Stimulated activated naive B cell treated with anti-CD40 and anti-IgM and Interleukin-4, amounts not matched to agents 10 μg/mL and 1 μg/mL and 100 μg/mL, for 72 hours (primary cell): ENCODE results near the gene GPR173.

Experiments
- ATAC-seq, 2 donors: fragments of 150-1000 bp; cut with Tn5 transposase; replicated peaks; 2 replicates each; pipeline ENCODE4 v1.10.0; 2021; ENCODE audit warnings: moderate library complexity in 1 of 2
- DNase-seq: peaks from one replicate; pipeline ENCODE4 v3.0.0; 2021
- H3K27ac Mint-ChIP-seq: one replicate; pipeline ENCODE4 v1.8.0; 2022; ENCODE audit warnings: mild to moderate bottlenecking, mixed read lengths
- H3K27me3 Mint-ChIP-seq, 2 donors: one replicate each; pipeline ENCODE4 v1.8.0; 2022; ENCODE audit warnings: mixed read lengths in 2 of 2
- H3K36me3 Mint-ChIP-seq, 2 donors: one replicate each; pipeline ENCODE4 v1.8.0; 2022; ENCODE audit warnings: mixed read lengths in 2 of 2, mild to moderate bottlenecking in 1 of 2
- H3K4me1 Mint-ChIP-seq, 2 donors: one replicate each; pipeline ENCODE4 v1.8.0; 2022; ENCODE audit warnings: mixed read lengths in 2 of 2, mild to moderate bottlenecking in 1 of 2
- H3K4me3 Mint-ChIP-seq, 2 donors: one replicate each; pipeline ENCODE4 v1.8.0; 2022; ENCODE audit warnings: mild to moderate bottlenecking in 2 of 2, mixed read lengths in 2 of 2, moderate library complexity in 1 of 2
- H3K9me3 Mint-ChIP-seq, 2 donors: one replicate each; pipeline ENCODE4 v1.8.0; 2022; ENCODE audit warnings: mixed read lengths in 2 of 2, mild to moderate bottlenecking in 1 of 2

GPR173 gene

DNA sequence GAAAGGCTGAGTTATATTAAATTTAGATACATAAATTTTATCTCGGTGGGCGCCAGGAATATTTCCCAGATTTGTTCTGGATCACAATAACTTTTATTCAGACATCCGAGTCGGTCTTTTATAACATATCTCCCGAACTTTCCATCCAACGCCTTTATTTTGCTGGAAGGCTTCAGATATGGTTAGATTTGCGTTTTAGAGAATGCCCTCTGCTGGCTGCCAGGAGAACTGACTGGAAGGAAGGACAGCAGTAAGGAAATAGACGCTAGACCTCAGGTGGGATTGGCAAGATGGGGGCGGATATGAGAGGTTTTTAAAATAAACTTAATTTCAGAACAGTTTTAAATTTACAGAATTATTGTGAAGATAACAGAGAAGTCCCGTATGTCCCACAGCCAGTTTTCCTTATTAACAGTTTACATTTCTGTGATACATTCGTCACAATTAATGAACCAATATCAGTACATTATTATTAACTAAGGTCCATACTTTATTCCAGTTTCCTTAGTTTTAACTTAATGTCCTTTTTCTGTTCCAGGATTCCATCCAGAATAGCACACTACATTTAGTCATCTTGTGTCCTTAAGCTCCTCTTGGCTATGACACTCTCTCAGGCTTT lies 40.7 kb downstream of the GPR173 start:
- DNase-seq (no peak), ATAC-seq (no peak)

GRCh38 chrX:53089925-53090324 lies 41.3 kb downstream of the GPR173 start:
- Mint-ChIP-seq H3K27ac (no peak overlapping the region), H3K36me3 (peaks cover 15 to 17% of the 10 kb centered on the region in 2 donors), H3K9me3 (no peaks in the 10 kb centered on the region), H3K4me1 (peaks cover 20 to 41% of the 10 kb centered on the region in 2 donors), H3K27me3 (peaks cover 0 to 10% of the 10 kb centered on the region in 2 donors), H3K4me3 (no peak overlapping the region)
- DNase-seq, result no peak
- ATAC-seq, result no peak

More for the DNA sequence above, 40.7 kb downstream of the GPR173 start:
- Mint-ChIP-seq H3K27ac (no peak overlapping the region), H3K36me3 (peaks cover 20% of the 10 kb centered on the region in 2 donors), H3K4me3 (peak overlapping the region in 1 of 2 donors; percentile 96), H3K9me3 (no peaks in the 10 kb centered on the region), H3K27me3 (peaks cover 0 to 10% of the 10 kb centered on the region in 2 donors), H3K4me1 (peaks cover 19 to 42% of the 10 kb centered on the region in 2 donors)

- no peak overlapping the region for H3K27ac Mint-ChIP-seq
Measured at GRCh38 chrX:53091354-53091753, 42.8 kb downstream of the GPR173 start.

GRCh38 chrX:53093177-53093655 lies 44.6 kb downstream of the GPR173 start:
- DNase-seq (peak; percentile 50), ATAC-seq (peak; percentile 69 to 70)
- H3K27ac Mint-ChIP-seq, result peak overlapping the region; percentile 93
- H3K27me3 Mint-ChIP-seq, result no peaks in the 10 kb centered on the region
- H3K9me3 Mint-ChIP-seq, result no peaks in the 10 kb centered on the region
- H3K36me3 Mint-ChIP-seq, result peaks cover 3 to 5% of the 10 kb centered on the region in 2 donors
- peak overlapping the region; percentile 88 to 92 for H3K4me3 Mint-ChIP-seq
- peaks cover 9 to 21% of the 10 kb centered on the region in 2 donors for H3K4me1 Mint-ChIP-seq

More at GRCh38 chrX:53091354-53091753, 42.8 kb downstream of the GPR173 start:
- no peak for DNase-seq
- H3K4me3 Mint-ChIP-seq, result no peak overlapping the region
- peaks cover 0 to under 1% of the 10 kb centered on the region in 2 donors for H3K27me3 Mint-ChIP-seq
- peaks cover 7 to 9% of the 10 kb centered on the region in 2 donors for H3K36me3 Mint-ChIP-seq
- peaks cover 17 to 31% of the 10 kb centered on the region in 2 donors for H3K4me1 Mint-ChIP-seq
- no peak for ATAC-seq
- no peaks in the 10 kb centered on the region for H3K9me3 Mint-ChIP-seq

- Mint-ChIP-seq H3K36me3 (no peaks in the 10 kb centered on the region), H3K4me1 (peaks cover 2 to 13% of the 10 kb centered on the region in 2 donors), H3K4me3 (peak within 1 kb of the TSS; percentile 88 to 92), H3K9me3 (no peaks in the 10 kb centered on the region), H3K27me3 (no peaks in the 10 kb centered on the region), H3K27ac (peak within 1 kb of the TSS; percentile 93)
- DNase-seq, result peak; percentile 78
- peak; percentile 86 to 87 for ATAC-seq
Measured at GRCh38 chrX:53093748-53094581, 45.4 kb downstream of the GPR173 start, which contains the start of gene KANTR. Gene KANTR, plus strand, starts transcription at chrX:53094142. Its CDS starts 30,131 bp downstream, at chrX:53124273.

DNA sequence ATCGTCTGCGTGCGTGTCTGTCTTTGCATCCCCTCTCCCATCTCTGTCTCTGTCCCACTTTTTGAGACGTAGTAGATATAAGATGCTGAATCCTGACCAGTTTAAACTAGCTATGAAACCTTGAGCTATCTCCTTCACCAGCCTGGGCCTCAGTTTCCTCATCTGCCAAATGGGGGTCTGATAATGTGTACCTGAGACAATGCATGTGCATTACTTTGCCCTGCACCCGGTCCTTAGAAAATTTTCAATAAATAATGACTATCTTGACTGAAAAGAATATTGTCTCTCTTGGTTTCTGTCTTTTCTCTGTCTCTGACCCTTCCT lies 46.0 kb downstream of the GPR173 start:
- H3K27me3 Mint-ChIP-seq, result no peaks in the 10 kb centered on the region
- DNase-seq, result no peak
- peaks cover 3% of the 10 kb centered on the region in 2 donors for H3K36me3 Mint-ChIP-seq
- peak overlapping the region; percentile 88 to 92 for H3K4me3 Mint-ChIP-seq
- ATAC-seq, result no peak
- no peaks in the 10 kb centered on the region for H3K9me3 Mint-ChIP-seq
- peaks cover 2 to 13% of the 10 kb centered on the region in 2 donors for H3K4me1 Mint-ChIP-seq
- H3K27ac Mint-ChIP-seq, result peak overlapping the region; percentile 76

DNA sequence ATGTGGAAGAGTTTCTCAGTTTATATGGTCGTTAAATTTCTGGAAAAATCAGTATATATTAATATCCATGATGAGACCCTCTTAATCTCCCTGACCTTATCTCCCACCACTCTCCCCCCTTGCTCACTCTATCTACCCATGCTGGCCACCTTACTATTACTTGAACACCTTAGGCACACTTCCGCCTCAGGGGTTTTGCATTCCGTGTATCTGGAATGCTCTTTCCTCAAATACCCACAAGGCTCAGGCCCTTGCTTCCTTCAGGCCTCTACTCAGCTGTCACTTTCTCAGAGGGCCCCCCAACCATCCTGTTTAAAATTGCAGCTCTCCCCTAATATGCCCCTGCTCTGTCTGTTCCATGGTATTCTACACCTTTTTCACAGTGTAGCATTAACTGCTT lies 47.2 kb downstream of the GPR173 start:
- no peaks in the 10 kb centered on the region for H3K27me3 Mint-ChIP-seq
- peaks cover 2 to 13% of the 10 kb centered on the region in 2 donors for H3K4me1 Mint-ChIP-seq
- no peak overlapping the region for H3K27ac Mint-ChIP-seq
- no peak for DNase-seq
- H3K9me3 Mint-ChIP-seq, result no peaks in the 10 kb centered on the region
- H3K4me3 Mint-ChIP-seq, result no peak overlapping the region
- peaks cover 3 to 4% of the 10 kb centered on the region in 2 donors for H3K36me3 Mint-ChIP-seq
- no peak for ATAC-seq

GRCh38 chrX:53114864-53115549 lies 66.4 kb downstream of the GPR173 start:
- DNase-seq (no peak), ATAC-seq (no peak)
- Mint-ChIP-seq H3K36me3 (peaks cover 6 to 8% of the 10 kb centered on the region in 2 donors), H3K27ac (no peak overlapping the region), H3K27me3 (no peaks in the 10 kb centered on the region), H3K4me3 (no peak overlapping the region), H3K9me3 (no peaks in the 10 kb centered on the region), H3K4me1 (peaks cover 7 to 15% of the 10 kb centered on the region in 2 donors)

- Mint-ChIP-seq H3K4me1 (peaks cover 7 to 15% of the 10 kb centered on the region in 2 donors), H3K27me3 (no peaks in the 10 kb centered on the region), H3K36me3 (peaks cover 4 to 5% of the 10 kb centered on the region in 2 donors), H3K27ac (peak overlapping the region; percentile 11), H3K4me3 (no peak overlapping the region), H3K9me3 (no peaks in the 10 kb centered on the region)
- DNase-seq (no peak), ATAC-seq (no peak)
Measured at GRCh38 chrX:53115550-53115874, 66.9 kb downstream of the GPR173 start.

GRCh38 chrX:53116101-53116500 lies 67.5 kb downstream of the GPR173 start:
- Mint-ChIP-seq H3K4me3 (no peak overlapping the region), H3K27ac (no peak overlapping the region), H3K36me3 (peaks cover 4% of the 10 kb centered on the region in 2 donors), H3K4me1 (peaks cover 7 to 15% of the 10 kb centered on the region in 2 donors), H3K9me3 (no peaks in the 10 kb centered on the region), H3K27me3 (no peaks in the 10 kb centered on the region)
- ATAC-seq (no peak), DNase-seq (no peak)

GRCh38 chrX:53122013-53122412 lies 73.4 kb downstream of the GPR173 start:
- Mint-ChIP-seq H3K27ac (no peak overlapping the region), H3K9me3 (peaks cover 6 to 11% of the 10 kb centered on the region in 2 donors), H3K4me3 (no peak overlapping the region), H3K36me3 (peaks cover 8 to 11% of the 10 kb centered on the region in 2 donors), H3K4me1 (no peaks in the 10 kb centered on the region), H3K27me3 (no peaks in the 10 kb centered on the region)
- DNase-seq, result no peak
- no peak for ATAC-seq

DNA sequence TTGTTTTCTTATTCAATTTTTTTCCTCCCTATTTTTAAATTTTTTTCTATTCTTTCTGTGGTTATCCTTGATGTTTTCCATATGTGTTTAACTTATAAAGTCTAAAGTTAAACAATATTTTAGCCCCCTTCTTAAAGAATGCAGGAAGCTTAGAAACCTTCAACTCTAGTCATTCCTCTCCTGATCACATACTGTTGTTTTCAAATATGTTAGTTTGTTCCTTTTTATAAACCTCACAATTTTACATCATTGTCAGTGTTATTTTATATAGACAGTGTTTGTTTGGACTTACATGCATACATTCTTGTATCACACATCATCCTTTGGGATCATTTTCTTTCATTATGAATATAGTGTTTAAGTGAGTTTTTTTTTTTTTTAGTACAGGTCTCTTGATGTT lies 76.9 kb downstream of the GPR173 start:
- Mint-ChIP-seq H3K9me3 (peaks cover 6 to 11% of the 10 kb centered on the region in 2 donors), H3K27me3 (no peaks in the 10 kb centered on the region), H3K4me1 (no peaks in the 10 kb centered on the region), H3K4me3 (no peak overlapping the region), H3K27ac (no peak overlapping the region), H3K36me3 (peaks cover 8 to 12% of the 10 kb centered on the region in 2 donors)
- DNase-seq (no peak), ATAC-seq (no peak)

- Mint-ChIP-seq H3K36me3 (peaks cover 10 to 14% of the 10 kb centered on the region in 2 donors), H3K4me3 (no peak overlapping the region), H3K4me1 (no peaks in the 10 kb centered on the region), H3K27me3 (no peaks in the 10 kb centered on the region), H3K9me3 (peaks cover 6 to 11% of the 10 kb centered on the region in 2 donors), H3K27ac (no peak overlapping the region)
- ATAC-seq (no peak), DNase-seq (no peak)
Measured at GRCh38 chrX:53126377-53126776, 77.8 kb downstream of the GPR173 start.

- DNase-seq, result no peak
- Mint-ChIP-seq H3K27ac (no peak overlapping the region), H3K4me1 (no peaks in the 10 kb centered on the region)
Measured at GRCh38 chrX:53128097-53128749, 79.6 kb downstream of the GPR173 start.

More at GRCh38 chrX:53128097-53128749, 79.6 kb downstream of the GPR173 start:
- Mint-ChIP-seq H3K4me3 (no peak overlapping the region), H3K36me3 (peaks cover 10 to 23% of the 10 kb centered on the region in 2 donors), H3K9me3 (peaks cover 6 to 11% of the 10 kb centered on the region in 2 donors), H3K27me3 (no peaks in the 10 kb centered on the region)
- no peak for ATAC-seq
